ENCODE measurements around the gene CCM2L.
A peak's percentile ranks its signal among the peaks of the same experiment; 100 is the strongest.

Gene CCM2L

DNA sequence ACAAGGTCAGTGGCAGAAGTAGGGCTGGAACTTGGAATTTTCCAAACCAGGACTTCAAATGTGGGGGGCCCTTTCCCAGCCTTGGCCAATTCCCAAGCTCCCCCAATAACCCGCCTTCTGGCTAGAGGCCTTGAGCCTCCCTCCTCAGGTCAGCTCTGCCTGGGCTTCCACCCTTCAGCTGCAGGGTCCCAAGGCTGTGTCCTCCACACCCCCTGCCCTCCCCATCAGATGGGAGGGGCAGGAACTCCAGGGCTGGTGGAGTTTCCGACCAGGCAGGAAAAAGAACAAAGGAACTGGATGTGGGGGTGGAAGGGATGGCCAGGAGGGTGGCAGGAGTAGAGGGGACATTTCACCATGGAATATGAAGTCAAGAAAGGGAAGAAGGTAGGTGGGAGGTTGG lies at the start of gene CCM2L:
Gene CCM2L (plus strand): TSS at position 338 of the 400 bp plus-strand sequence. CDS start 17 bp downstream, at position 355.
- DNase-seq: no peak

DNA sequence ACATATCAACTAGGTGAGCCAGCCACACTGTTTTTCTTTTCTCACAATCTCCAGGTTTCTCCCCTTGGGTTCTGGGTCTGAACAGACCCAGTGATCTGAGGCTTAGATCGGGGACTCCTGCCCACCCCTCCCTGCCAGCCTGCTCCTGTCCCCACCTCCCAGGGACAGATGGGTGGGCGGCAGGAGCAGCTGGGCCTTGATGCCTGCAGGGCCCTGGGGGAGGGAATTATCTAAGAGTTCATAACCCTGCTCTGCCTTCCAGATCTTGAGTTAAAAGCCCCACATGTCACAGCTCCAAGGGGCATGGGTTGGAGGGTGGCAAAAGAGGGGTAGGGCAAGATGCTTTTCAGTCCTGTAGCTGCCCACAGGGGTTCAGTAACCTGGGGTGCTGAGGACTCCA lies 47.5 kb upstream of the CCM2L start:
- DNase-seq: no peak

DNA sequence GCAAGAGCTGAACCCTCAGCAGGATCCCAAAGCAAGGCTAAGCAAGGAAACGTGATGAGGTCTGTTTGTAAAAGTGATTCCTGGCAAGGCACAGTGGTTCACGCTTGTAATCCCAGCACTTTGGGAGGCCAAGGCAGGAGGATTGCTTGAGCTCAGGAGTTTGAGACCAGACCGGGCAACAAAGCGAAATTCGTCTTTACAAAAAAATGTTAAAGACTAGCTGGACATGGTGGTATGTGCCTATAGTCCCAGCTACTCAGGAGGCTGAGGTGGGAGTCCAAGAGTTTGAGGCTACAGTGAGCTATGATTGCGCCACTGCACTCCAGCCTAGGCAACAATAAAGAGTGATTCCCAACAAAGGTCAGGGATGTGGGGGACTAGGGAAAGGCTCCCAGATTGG lies 46.3 kb upstream of the CCM2L start:
- no peak for DNase-seq

- DNase-seq: no peak
These were observed 43.1 kb upstream of the CCM2L start for GRCh38 chr20:31966991-31967655.

DNA sequence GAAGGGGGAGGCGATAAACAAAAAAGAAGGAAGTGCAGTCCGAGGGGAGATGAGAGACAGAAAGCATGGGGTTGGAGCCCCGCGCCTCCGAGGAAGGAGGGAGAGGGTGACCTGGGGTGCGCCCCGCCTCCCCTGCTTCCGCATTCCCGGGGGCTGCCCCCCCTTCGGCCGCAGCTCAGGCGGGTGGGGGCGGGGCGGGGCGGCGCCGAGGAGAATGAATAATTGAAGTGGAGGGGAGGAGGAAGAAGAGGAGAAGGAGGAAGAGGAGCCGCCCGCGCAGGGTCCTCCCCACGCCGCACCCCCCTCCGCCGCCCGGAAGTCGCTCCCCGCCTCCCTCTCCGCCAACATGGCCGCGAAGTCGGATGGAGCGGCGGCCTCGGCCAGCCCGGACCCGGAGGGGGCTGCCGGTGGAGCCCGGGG lies 42.4 kb upstream of the CCM2L start, which contains the start of gene XKR7:
Gene XKR7 (plus strand): TSS at position 322 of the 420 bp plus-strand sequence. CDS start 25 bp downstream, at position 347.
- no peak for DNase-seq

DNA sequence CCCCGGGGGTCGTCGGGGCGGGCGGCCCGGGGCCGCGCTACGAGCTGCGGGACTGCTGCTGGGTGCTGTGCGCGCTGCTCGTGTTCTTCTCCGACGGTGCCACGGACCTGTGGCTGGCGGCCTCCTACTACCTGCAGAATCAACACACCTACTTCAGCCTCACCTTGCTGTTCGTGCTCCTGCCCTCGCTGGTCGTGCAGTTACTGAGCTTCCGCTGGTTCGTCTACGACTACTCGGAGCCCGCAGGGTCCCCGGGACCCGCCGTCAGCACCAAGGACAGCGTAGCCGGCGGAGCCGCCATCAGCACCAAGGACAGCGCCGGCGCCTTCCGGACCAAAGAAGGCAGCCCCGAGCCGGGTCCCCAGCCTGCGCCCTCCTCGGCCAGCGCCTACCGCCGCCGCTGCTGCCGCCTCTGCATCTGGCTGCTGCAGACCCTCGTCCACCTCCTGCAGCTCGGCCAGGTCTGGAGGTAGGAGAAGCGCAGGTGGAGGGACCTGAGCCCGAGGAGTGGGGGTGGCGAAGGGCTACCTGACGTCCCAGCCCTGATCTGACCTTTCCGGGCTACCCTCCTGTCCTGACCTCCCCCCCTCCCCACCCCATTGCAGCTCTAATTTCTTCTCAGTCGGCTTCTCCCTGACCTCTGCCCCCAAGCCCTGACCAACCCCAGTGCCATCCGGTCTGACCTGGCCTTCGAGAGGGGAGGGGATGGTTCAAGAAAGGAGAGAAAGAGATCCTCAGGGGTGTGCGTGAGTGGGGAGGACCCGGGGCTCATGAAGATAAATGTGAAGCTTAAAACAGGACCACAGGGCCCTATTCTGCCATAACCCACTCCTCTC lies 41.7 kb upstream of the CCM2L start:
- peak; percentile 90 for DNase-seq

DNA sequence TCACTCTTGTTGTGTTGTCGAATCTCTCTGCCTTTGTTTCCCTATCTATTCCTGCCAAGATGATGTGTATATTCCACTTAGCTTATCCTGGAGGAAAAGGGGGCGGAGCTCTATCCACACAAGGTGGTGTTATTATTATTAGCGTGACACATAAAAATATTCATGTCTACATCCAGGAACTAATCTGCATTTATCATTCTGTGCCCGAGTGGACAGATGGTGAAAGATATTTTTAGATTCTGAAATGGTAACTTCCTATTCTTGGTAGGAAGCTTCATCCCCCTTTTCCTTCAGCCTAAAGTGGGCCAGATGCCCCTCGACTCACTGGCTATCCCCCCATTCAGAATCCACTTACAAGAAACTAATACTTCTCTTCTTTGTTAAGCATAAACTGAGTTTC lies 40.2 kb upstream of the CCM2L start:
- no peak for DNase-seq

GRCh38 chr20:31972471-31973021 lies 37.7 kb upstream of the CCM2L start:
- DNase-seq: no peak

- no peak for DNase-seq
These were observed 35.9 kb upstream of the CCM2L start for GRCh38 chr20:31974296-31974695.

DNA sequence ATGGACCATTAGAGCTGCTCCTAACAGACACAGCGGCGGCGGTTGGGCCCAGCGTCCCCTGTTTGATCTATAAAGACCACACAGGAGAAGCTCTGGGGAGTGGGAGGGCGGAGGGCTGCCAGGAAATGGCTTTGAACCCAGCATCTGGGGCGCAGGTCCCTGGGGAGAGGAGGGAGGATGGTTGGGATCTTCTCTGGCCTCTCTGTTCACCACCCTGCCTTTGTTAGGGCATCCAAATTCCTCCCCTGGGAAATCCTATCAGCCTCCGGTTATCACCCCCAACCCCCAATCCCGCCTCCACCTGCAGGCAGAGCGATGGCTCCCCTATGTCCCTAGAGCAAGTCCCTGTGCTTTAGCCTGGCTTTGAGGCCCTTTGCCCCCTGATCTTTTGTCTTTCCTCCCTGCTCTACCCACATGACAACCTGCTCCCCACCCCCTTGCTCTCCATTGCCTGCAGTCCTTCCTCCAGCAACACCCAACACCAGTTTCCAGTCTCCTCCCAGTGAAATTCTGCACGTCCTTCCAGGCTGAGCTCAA lies 35.2 kb upstream of the CCM2L start:
- DNase-seq: no peak

- no peak for DNase-seq
These were observed 34.4 kb upstream of the CCM2L start for GRCh38 chr20:31975874-31976273.

- no peak for DNase-seq
These were observed 33.2 kb upstream of the CCM2L start for GRCh38 chr20:31977080-31977479.

- no peak for DNase-seq
These were observed 30.4 kb upstream of the CCM2L start for GRCh38 chr20:31979713-31980426.

DNA sequence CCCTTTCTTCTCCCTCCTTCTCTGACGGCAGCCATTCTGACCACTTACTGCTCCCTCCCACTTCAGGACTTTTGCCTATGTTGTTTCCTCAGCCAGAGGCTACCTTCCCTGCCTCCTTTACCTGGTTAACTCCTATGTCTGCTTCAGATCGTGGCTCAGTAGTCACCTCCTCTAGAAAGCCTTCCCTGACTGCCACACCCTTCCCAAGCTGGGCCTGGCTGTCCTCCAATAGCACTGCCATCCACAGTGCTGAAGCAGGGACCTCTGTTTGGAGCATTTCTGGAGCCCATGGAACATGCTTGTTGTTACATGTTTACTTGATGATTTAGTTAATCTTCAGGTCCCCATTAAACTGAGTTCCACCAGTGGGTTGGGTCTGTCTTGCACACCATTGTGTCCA lies 28.5 kb upstream of the CCM2L start:
- no peak for DNase-seq

DNA sequence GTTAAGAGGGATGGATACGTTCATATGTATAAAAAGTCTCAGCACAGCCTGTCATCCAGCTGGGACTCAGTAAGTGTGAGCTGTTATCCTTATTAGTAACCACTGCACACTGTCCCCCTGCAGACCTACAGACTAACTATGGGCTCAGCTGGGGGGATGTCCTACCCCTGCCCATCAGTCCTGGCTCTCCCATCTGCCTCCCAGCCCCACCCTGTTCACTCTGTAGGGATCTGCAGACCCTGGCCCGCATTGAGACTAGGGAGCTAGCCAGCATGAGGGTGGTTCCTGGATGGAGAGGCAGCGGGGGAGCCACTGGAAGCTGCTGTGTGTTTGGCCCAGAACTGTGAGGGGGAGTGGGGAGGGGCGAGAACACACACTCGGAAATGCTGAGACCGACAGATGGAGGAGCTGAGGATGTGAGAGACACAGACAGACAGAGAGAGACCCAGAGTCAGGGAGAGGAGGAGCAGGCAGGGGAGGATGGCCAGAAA lies 25.2 kb upstream of the CCM2L start:
- no peak for DNase-seq

DNA sequence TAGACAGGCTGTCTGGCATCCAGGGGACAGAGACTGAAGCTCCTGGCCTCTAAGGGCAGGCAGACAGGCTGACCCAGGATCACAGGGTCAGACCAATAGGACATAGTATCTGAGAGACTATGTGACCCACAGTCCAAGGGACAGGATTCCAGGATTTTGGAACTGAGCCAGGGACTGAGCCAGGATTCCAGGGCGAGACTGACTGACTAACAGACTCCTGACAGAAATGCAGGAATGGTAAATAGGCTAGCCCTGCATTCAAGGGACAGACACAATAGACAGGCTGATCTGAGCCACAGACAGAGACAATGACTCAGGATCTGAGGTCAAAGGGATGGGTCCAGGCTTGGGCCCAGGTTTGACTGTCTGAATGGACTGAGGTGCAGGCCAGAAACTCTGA lies 22.5 kb upstream of the CCM2L start:
- no peak for DNase-seq

GRCh38 chr20:31988430-31989015 lies 21.7 kb upstream of the CCM2L start:
- DNase-seq: no peak

DNA sequence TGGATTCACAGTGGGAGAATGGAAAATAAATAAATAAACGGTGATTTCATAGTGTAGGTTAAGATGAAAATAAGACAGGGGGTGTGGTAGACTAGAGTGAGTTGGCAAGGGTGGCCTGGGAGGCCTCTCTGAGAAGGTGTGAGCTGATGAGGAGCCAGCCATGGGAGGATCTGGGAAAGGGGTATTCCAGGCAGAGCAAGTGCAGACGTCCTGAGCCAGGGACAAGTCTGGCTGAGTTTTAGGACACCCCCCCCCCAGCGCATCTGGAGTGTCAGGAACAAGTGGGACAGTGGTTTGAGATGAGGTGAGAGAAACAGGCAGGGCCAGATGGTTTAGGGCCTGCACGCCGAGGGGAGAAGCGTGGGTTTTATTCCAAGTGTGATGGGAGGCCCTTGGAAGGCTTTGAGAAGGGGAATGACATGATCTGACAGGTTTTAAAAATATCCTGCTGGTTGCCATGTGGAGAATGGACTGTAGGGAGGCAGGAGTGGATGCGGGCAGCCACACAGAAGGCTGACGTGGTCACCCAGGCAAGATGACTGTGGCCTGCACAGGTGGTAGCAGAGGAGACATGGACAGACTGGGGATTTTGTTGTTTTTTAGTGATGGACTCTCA lies 21.1 kb upstream of the CCM2L start:
- DNase-seq: no peak

DNA sequence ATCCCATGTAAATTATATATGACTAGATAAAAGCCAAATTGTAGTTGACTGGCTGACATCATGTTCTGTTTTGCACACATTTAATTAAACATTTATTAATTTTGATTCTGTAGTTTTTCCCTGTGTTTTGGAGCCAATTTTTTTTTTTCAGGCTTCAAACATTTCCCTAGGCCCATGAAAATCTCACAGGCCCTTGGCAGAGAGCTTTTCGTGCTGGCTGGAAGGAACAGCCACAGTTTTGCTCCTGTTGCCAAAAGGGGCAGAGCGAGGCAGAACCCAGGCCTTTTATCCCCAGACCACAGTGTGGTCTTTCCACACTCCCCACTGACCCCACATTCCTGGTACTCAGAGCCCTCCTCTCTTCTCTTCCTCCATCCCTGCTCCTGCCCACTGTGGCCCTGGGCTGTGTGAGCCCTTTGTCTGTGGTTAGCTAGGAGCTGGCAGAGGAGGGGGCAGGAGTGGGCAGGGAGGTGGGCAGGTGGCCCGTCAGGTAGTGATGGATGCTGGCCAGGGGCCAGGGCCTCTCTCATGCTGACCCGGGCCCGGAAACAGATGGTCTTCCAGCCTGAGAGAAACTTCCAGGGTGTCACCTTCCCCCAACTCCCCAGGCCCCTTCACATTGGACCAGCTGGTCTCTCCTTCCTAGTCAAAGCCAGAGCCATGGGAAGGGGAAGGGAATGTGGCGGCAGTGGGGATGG lies 19.4 kb upstream of the CCM2L start:
- peak; percentile 49 for DNase-seq

DNA sequence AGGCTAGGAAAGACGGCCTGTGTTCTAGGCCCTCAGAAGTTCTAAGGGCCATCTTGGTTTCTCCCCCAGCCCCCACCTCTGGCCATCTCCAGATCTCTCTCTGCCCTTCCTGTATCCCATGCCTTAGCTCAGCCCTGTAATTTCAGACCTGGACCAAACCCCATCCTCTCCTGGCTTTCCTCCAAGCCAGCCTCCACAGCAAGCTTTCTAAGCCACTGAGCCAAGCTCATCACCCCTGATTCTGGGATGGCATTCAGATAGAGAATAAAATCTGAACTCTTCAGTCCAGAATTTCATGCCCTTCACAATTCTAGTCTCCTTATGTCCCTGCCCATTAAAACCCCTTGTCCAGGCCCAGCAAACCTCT lies 18.9 kb upstream of the CCM2L start:
- peak; percentile 34 for DNase-seq

DNA sequence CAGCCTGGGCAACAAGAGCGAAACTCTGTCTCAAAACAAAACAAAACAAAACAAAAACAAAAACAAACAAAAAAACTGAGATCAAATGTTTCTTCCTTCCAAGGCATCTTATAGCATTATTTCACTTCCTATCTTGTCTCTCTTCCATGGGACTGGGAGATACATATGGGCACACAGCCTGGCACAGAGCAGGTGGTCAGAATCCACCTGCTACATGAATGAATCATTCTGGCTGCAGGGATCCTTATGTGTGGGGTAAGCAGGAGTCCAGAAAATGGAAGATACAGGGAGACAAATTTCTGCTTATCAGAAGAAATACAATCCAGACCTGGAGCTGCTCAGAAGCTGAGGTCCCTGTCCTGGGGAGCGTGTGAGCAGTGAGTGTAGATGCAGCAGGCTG lies 18.2 kb upstream of the CCM2L start:
- no peak for DNase-seq

Data from femur (tissue), 1 donor.